Breast epithelium (tissue), 3 donors: Measurements from ENCODE around the gene RABGAP1L.

ENCODE experiments used
- CTCF ChIP-seq, 3 donors: fragments of 450-650 bp; IDR thresholded peaks; one replicate each; pipeline ENCODE4 v1.5.1; 2016 to 2017; ENCODE audit warnings: antibody characterized with exemption in 3 of 3, mild to moderate bottlenecking in 3 of 3, moderate library complexity in 3 of 3
- POLR2A ChIP-seq: fragments of 450-650 bp; IDR thresholded peaks from one replicate; pipeline ENCODE4 v1.6.1; 2016; ENCODE audit warnings: antibody characterized with exemption, mild to moderate bottlenecking, moderate library complexity
- POLR2AphosphoS5 ChIP-seq, 3 donors: sonication (generic); formaldehyde crosslinking; IDR thresholded peaks; one replicate each; pipeline ENCODE4 v1.6.1; 2017; ENCODE audit warnings: antibody characterized with exemption in 3 of 3

GRCh38 chr1:174874331-174875053 is 715.2 kb downstream of the RABGAP1L start:
- TF ChIP-seq POLR2A, result no peak
- no peak for TF ChIP-seq CTCF (IDR thresholded peaks at IDR 0.05)
- TF ChIP-seq POLR2AphosphoS5 (IDR thresholded peaks at IDR 0.05), result no peak
